ENCODE results near the gene CEP112.

CEP112 gene

GRCh38 chr17:65629234-65629690 lies 562.7 kb downstream of the CEP112 start:
- TF ChIP-seq, protein P1, sequence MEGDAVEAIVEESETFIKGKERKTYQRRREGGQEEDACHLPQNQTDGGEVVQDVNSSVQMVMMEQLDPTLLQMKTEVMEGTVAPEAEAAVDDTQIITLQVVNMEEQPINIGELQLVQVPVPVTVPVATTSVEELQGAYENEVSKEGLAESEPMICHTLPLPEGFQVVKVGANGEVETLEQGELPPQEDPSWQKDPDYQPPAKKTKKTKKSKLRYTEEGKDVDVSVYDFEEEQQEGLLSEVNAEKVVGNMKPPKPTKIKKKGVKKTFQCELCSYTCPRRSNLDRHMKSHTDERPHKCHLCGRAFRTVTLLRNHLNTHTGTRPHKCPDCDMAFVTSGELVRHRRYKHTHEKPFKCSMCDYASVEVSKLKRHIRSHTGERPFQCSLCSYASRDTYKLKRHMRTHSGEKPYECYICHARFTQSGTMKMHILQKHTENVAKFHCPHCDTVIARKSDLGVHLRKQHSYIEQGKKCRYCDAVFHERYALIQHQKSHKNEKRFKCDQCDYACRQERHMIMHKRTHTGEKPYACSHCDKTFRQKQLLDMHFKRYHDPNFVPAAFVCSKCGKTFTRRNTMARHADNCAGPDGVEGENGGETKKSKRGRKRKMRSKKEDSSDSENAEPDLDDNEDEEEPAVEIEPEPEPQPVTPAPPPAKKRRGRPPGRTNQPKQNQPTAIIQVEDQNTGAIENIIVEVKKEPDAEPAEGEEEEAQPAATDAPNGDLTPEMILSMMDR (IDR thresholded peaks at IDR 0.05; ENCODE audit: low read depth, low read length, missing control alignments) = no peak
- no peak for DNase-seq (ENCODE audit: extremely low read depth, low read depth)
- no peak overlapping the region for H3K4me3 ChIP-seq (replicated peaks; ENCODE audit: low read depth, low read length)

GRCh38 chr17:65628644-65629036 lies 563.3 kb downstream of the CEP112 start:
- H3K4me3 ChIP-seq (replicated peaks; ENCODE audit: low read depth, low read length) = no peak overlapping the region
- TF ChIP-seq, protein P1 (IDR thresholded peaks at IDR 0.05; ENCODE audit: low read depth, low read length, missing control alignments) = no peak
- no peak for DNase-seq (ENCODE audit: extremely low read depth, low read depth)

- H3K4me3 ChIP-seq (replicated peaks; ENCODE audit: low read depth, low read length) = no peak overlapping the region
- TF ChIP-seq, protein P1 (IDR thresholded peaks at IDR 0.05; ENCODE audit: low read depth, low read length, missing control alignments) = no peak
- peak; percentile 35 for DNase-seq (ENCODE audit: extremely low read depth, low read depth)
These were observed 563.9 kb downstream of the CEP112 start for GRCh38 chr17:65627891-65628643.

DNA sequence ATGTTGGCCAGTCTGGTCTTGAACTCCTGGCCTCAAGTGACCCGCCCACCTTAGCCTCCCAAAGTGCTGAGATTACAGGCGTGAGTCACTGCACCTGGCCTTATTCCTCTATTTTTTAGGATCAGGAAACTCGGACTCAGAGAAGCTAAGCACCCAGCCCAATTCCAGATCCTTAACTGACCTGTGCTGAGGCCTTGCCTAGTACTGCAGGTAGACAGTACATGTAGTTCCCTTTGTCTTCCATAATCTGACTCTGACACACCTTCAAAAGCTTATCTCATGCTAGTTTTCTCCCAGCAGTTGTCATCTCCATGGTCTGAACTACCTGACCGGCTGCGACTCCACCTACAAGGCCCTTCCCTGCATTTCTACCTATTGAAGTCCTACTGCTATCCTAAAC lies 564.8 kb downstream of the CEP112 start:
- TF ChIP-seq, protein P1 (IDR thresholded peaks at IDR 0.05; ENCODE audit: low read depth, low read length, missing control alignments) = no peak
- H3K4me3 ChIP-seq (replicated peaks; ENCODE audit: low read depth, low read length) = no peak overlapping the region
- no peak for DNase-seq (ENCODE audit: extremely low read depth, low read depth)

DNA sequence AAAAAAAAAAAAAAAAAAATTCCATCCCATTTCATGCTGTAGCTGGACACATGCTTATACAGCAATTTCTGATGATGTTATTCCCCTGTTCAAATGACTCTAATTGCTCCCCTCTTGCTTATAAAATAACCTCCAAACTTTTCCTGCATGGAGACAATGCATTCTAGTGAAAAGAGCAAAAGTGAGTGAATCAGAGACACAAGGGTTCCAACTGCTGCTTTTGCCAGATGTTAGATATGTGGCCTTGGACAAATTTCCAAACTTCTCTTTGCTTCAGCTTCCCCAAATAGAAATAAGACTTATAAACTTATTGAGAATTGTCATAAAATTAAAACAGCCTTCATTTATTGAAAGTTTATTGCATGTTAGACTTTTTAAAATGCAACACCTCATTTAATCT lies 565.5 kb downstream of the CEP112 start:
- no peak overlapping the region for H3K4me3 ChIP-seq (replicated peaks; ENCODE audit: low read depth, low read length)
- no peak for DNase-seq (ENCODE audit: extremely low read depth, low read depth)
- TF ChIP-seq, protein P1 (IDR thresholded peaks at IDR 0.05; ENCODE audit: low read depth, low read length, missing control alignments) = no peak

DNA sequence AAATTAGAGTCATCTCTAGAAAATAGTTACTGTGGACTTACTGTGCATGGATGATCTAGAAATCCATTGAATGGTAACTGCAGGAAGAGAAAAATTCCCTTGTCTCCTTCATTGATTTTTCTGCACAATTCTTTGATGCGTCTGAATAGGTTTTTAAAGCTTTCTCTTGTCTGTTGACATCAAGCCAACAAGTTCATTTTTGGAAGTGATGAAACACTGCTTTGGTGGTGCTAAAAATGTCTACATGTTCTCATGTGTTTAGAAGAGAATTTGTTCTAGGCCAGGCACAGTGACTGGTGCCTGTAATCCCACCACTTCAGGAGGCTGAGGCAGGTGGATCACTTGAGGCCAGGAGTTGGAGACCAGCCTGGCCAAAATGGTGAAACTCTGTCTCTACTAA lies 573.4 kb downstream of the CEP112 start:
- TF ChIP-seq, protein P1 (IDR thresholded peaks at IDR 0.05; ENCODE audit: low read depth, low read length, missing control alignments) = no peak
- DNase-seq (ENCODE audit: extremely low read depth, low read depth) = no peak
- no peak overlapping the region for H3K4me3 ChIP-seq (replicated peaks; ENCODE audit: low read depth, low read length)
